H1 (cell line): Measurements from ENCODE around the gene RPTOR. TPM values are rescaled to one million over a fixed set of nuclear protein-coding genes. Genes with fewer than 3 reads are reported as not detected.

Source experiments
- CTCF ChIA-PET: fragments of 300-600 bp; sonication (Branson Sonifier 250); formaldehyde crosslinking; loops from one replicate; lab custom pipeline; 2021; ENCODE audit not compliant: partially characterized antibody; lab: Charles Lee
- POLR2A ChIA-PET: fragments of 300-600 bp; sonication (Branson Sonifier 250); formaldehyde crosslinking; loops from one replicate; lab custom pipeline; 2021; ENCODE audit warnings: inconsistent platforms; ENCODE audit not compliant: partially characterized antibody; lab: Charles Lee
- DNase-seq, 2 experiments: peaks; one replicate each; pipeline versions ENCODE4 v3.0.0 to v3.0.0-alpha.2; 2010 to 2022; ENCODE audit warnings: low spot score in 2 of 2, low read depth in 1 of 2, mixed read lengths in 1 of 2
- FAIRE-seq: peaks from 2 replicates; lab custom pipeline; 2011; peaks lifted over from hg19 to GRCh38; lab: Jason Lieb, UNC
- H2AFZ ChIP-seq: 2 replicates; pipeline ENCODE4 v1.8.1; 2012; ENCODE audit warnings: low read length, inconsistent platforms
- H2AK5ac ChIP-seq: 2 replicates; pipeline ENCODE4 v1.6.1; 2013; ENCODE audit warnings: low read depth, low read length
- H2BK120ac ChIP-seq: replicated peaks from 2 replicates; pipeline ENCODE3; 2013; ENCODE audit warnings: low read depth, low read length, inconsistent platforms
- H2BK12ac ChIP-seq: 2 replicates; pipeline ENCODE4 v1.6.1; 2013; ENCODE audit warnings: low read depth, low read length
- H2BK15ac ChIP-seq: 2 replicates; pipeline ENCODE4 v1.6.1; 2013; ENCODE audit warnings: low read length
- H2BK20ac ChIP-seq: 2 replicates; pipeline ENCODE4 v1.6.1; 2013; ENCODE audit warnings: low read length
- H2BK5ac ChIP-seq: 2 replicates; pipeline ENCODE4 v1.6.1; 2013; ENCODE audit warnings: low read depth, low read length
- H3K14ac ChIP-seq: 2 replicates; pipeline ENCODE4 v1.6.1; 2013; ENCODE audit warnings: inconsistent platforms; ENCODE audit not compliant: insufficient read length
- H3K18ac ChIP-seq: 2 replicates; pipeline ENCODE4 v1.6.1; 2013; ENCODE audit warnings: low read length; ENCODE audit errors: extremely low read depth
- H3K23ac ChIP-seq: 2 replicates; pipeline ENCODE4 v1.6.1; 2013; ENCODE audit warnings: inconsistent platforms; ENCODE audit not compliant: insufficient read length
- H3K23me2 ChIP-seq: 2 replicates; pipeline ENCODE4 v1.6.1; 2013; ENCODE audit warnings: low read depth, low read length
- H3K27ac ChIP-seq: 2 replicates; pipeline ENCODE4 v1.6.1; 2011; ENCODE audit warnings: low read depth, low read length, inconsistent platforms
- H3K27me3 ChIP-seq, 4 experiments: replicated peaks in 1 of 4; 1 replicate in 1 of 4; 2 replicates in 3 of 4; pipeline versions ENCODE4 v1.6.1 to v1.8.1; 2011 to 2013; ENCODE audit warnings: low read length in 3 of 4, mild to moderate bottlenecking in 3 of 4, inconsistent platforms in 2 of 4, mixed read lengths in 2 of 4, moderate library complexity in 1 of 4; ENCODE audit not compliant: control insufficient read depth in 3 of 4, insufficient read depth in 3 of 4; ENCODE audit errors: extremely low read depth in 1 of 4
- H3K36me3 ChIP-seq, 4 experiments: 2 replicates each; pipeline versions ENCODE4 v1.6.1 to v1.8.1; 2011 to 2013; ENCODE audit warnings: mild to moderate bottlenecking in 4 of 4, low read length in 3 of 4, moderate library complexity in 2 of 4, control low read depth in 1 of 4, inconsistent platforms in 1 of 4; ENCODE audit not compliant: insufficient read depth in 4 of 4, control insufficient read depth in 2 of 4
- H3K4ac ChIP-seq: replicated peaks from 2 replicates; pipeline ENCODE3; 2013; ENCODE audit warnings: low read length, low read depth, mixed read lengths, inconsistent platforms; ENCODE audit not compliant: insufficient read length
- H3K4me1 ChIP-seq, 4 experiments: replicated peaks in 1 of 4; 1 replicate in 1 of 4; 2 replicates in 3 of 4; pipeline versions ENCODE4 v1.6.1 to v1.8.1; 2011 to 2013; ENCODE audit warnings: low read length in 3 of 4, inconsistent platforms in 2 of 4, mixed read lengths in 1 of 4; ENCODE audit not compliant: insufficient read depth in 4 of 4, control insufficient read depth in 3 of 4
- H3K4me2 ChIP-seq, 2 experiments: 2 replicates each; pipeline versions ENCODE4 v1.6.1 to v1.8.1; 2011 to 2013; ENCODE audit warnings: low read depth in 2 of 2, low read length in 2 of 2, control low read depth in 1 of 2, inconsistent platforms in 1 of 2, mild to moderate bottlenecking in 1 of 2; ENCODE audit not compliant: insufficient read depth in 1 of 2
- H3K4me3 ChIP-seq, 4 experiments: fragments of 200-600, 300-600 bp in 1 of 4; sonication (generic), shearing (Covaris generic), sonication (Bioruptor Twin) in 1 of 4; 2 replicates each; pipeline versions ENCODE4 v1.5.1 to v1.8.1; 2011 to 2016; ENCODE audit warnings: low read length in 4 of 4, low read depth in 3 of 4, control low read depth in 2 of 4, inconsistent platforms in 2 of 4, mild to moderate bottlenecking in 2 of 4, mixed read lengths in 1 of 4, moderate library complexity in 1 of 4; ENCODE audit not compliant: insufficient read depth in 2 of 4; ENCODE audit errors: extremely low read depth in 1 of 4
- H3K56ac ChIP-seq: replicated peaks from 2 replicates; pipeline ENCODE3; 2013; ENCODE audit warnings: low read depth, mild to moderate bottlenecking, mixed read lengths, low read length, inconsistent platforms; ENCODE audit not compliant: insufficient read length
- H3K79me1 ChIP-seq: 2 replicates; pipeline ENCODE4 v1.6.1; 2013; ENCODE audit warnings: low read depth, low read length, control low read depth
- H3K79me2 ChIP-seq, 2 experiments: 2 replicates each; pipeline versions ENCODE4 v1.6.1 to v1.8.1; 2012 to 2013; ENCODE audit warnings: low read length in 2 of 2, mild to moderate bottlenecking in 2 of 2, inconsistent platforms in 1 of 2; ENCODE audit not compliant: insufficient read depth in 2 of 2, control insufficient read depth in 1 of 2
- H3K9ac ChIP-seq, 4 experiments: replicated peaks in 1 of 4; 1 replicate in 1 of 4; 2 replicates in 3 of 4; pipeline versions ENCODE4 v1.6.1 to v1.8.1; 2011 to 2013; ENCODE audit warnings: low read depth in 3 of 4, low read length in 3 of 4, control low read depth in 2 of 4, mild to moderate bottlenecking in 2 of 4, moderate library complexity in 2 of 4, inconsistent platforms in 1 of 4; ENCODE audit errors: extremely low read depth in 1 of 4
- H3K9me3 ChIP-seq, 2 experiments: 2 replicates each; pipeline versions ENCODE4 v1.6.1 to v1.8.1; 2012 to 2013; ENCODE audit warnings: mild to moderate bottlenecking in 2 of 2, moderate library complexity in 2 of 2, control low read depth in 1 of 2, inconsistent platforms in 1 of 2, low read depth in 1 of 2, low read length in 1 of 2, mixed read lengths in 1 of 2; ENCODE audit not compliant: insufficient read depth in 2 of 2
- H4K20me1 ChIP-seq, 2 experiments: replicated peaks in 1 of 2; 2 replicates each; pipeline versions ENCODE3 to v1.8.1; 2011 to 2013; ENCODE audit warnings: inconsistent platforms in 2 of 2, low read length in 2 of 2, mild to moderate bottlenecking in 1 of 2; ENCODE audit not compliant: insufficient read depth in 2 of 2, control insufficient read depth in 1 of 2
- H4K5ac ChIP-seq: 2 replicates; pipeline ENCODE4 v1.6.1; 2013; ENCODE audit warnings: low read length, low read depth, mixed read lengths, inconsistent platforms; ENCODE audit not compliant: insufficient read length
- H4K8ac ChIP-seq: 2 replicates; pipeline ENCODE4 v1.8.0; 2013; ENCODE audit warnings: mild to moderate bottlenecking, moderate library complexity, low read length, inconsistent platforms; ENCODE audit not compliant: insufficient read depth; ENCODE audit errors: extremely low read depth
- H4K91ac ChIP-seq: replicated peaks from 2 replicates; pipeline ENCODE3; 2013; ENCODE audit warnings: low read length, mixed read lengths, inconsistent platforms; ENCODE audit not compliant: insufficient read length
- BCL11A ChIP-seq, 2 experiments: IDR thresholded peaks; one replicate each; pipeline ENCODE4 v1.6.1; 2011; ENCODE audit warnings: low read depth in 2 of 2, low read length in 2 of 2, mild to moderate bottlenecking in 2 of 2
- CBX8 ChIP-seq: fragments of 300-800, 300-1000 bp; sonication (generic); IDR thresholded peaks from 2 replicates; pipeline ENCODE4 v1.7.1; 2016; ENCODE audit warnings: low read depth, low read length, borderline replicate concordance
- CTBP2 ChIP-seq: IDR thresholded peaks from 2 replicates; pipeline ENCODE4 v1.7.0; 2011; ENCODE audit warnings: borderline replicate concordance, mild to moderate bottlenecking, moderate library complexity, mixed read lengths, low read length; ENCODE audit not compliant: insufficient read depth, insufficient read length
- EGR1 ChIP-seq: IDR thresholded peaks from 2 replicates; pipeline ENCODE4 v1.6.1; 2011; ENCODE audit warnings: low read depth, low read length, borderline replicate concordance
- GTF2F1 ChIP-seq: IDR thresholded peaks from 2 replicates; pipeline ENCODE4 v1.6.1; 2012; ENCODE audit warnings: low read depth, low read length, improper control_type of control experiment, borderline replicate concordance
- MAX ChIP-seq: IDR thresholded peaks from 2 replicates; pipeline ENCODE4 v1.6.1; 2012; ENCODE audit warnings: inconsistent platforms
- NRF1 ChIP-seq: IDR thresholded peaks from 2 replicates; pipeline ENCODE4 v1.6.1; 2011; ENCODE audit warnings: mild to moderate bottlenecking, low read depth, low read length, improper control_type of control experiment
- POLR2AphosphoS5 ChIP-seq: IDR thresholded peaks from 2 replicates; pipeline ENCODE4 v1.6.1; 2011; ENCODE audit warnings: low read depth, low read length
- RAD21 ChIP-seq, 2 experiments: IDR thresholded peaks in 1 of 2; conservative IDR thresholded peaks in 1 of 2; 2 replicates each; pipeline ENCODE4 v1.6.1; 2011; ENCODE audit warnings: low read depth in 2 of 2, low read length in 2 of 2, improper control_type of control experiment in 1 of 2, inconsistent platforms in 1 of 2, mild to moderate bottlenecking in 1 of 2, moderate library complexity in 1 of 2
- RXRA ChIP-seq: IDR thresholded peaks from 2 replicates; pipeline ENCODE4 v1.6.1; 2011; ENCODE audit warnings: low read depth, mild to moderate bottlenecking, low read length, moderate library complexity; ENCODE audit not compliant: insufficient read depth
- SAP30 ChIP-seq: fragments of 300-600 bp; sonication (generic); IDR thresholded peaks from 2 replicates; pipeline ENCODE4 v1.7.1; 2012; ENCODE audit warnings: low read length, moderate library complexity, mild to moderate bottlenecking, inconsistent platforms; ENCODE audit not compliant: insufficient read depth, insufficient replicate concordance
- SP4 ChIP-seq: IDR thresholded peaks from 2 replicates; pipeline ENCODE4 v1.6.1; 2012; ENCODE audit warnings: low read length, inconsistent platforms
- YY1 ChIP-seq: IDR thresholded peaks from 2 replicates; pipeline ENCODE4 v1.6.1; 2011; ENCODE audit warnings: low read depth, mild to moderate bottlenecking, low read length
- WGBS, 2 experiments: shearing (Covaris generic) in 1 of 2; methylation state at CpG; one replicate each; pipeline versions ENCODE4 v1.1.6 to v1.1.7; 2013 to 2015; ENCODE audit warnings: low lambda C conversion rate in 2 of 2, mixed read lengths in 2 of 2, inconsistent platforms in 1 of 2, low coverage in 1 of 2, missing lambda C conversion rate in 1 of 2; ENCODE audit not compliant: insufficient replicate concordance in 2 of 2, insufficient coverage in 1 of 2, insufficient read length in 1 of 2; ENCODE audit errors: extremely low coverage in 1 of 2, missing lambda C conversion rate in 1 of 2; 5-methylcytosine and 5-hydroxymethylcytosine counted together
- polyA plus RNA-seq, 7 experiments: library from polyadenylated mRNA; depleted of rRNA in 3 of 7; stranded (reverse) in 5 of 7; unstranded in 2 of 7; fragments of >200 nt in 5 of 7; fragments of 200-250 nt in 2 of 7; gene quantifications; 1 replicate in 5 of 7; 2 replicates in 1 of 7; 4 replicates in 1 of 7; pipeline versions ENCODE4 v1.2.1 to v1.2.3, GENCODE V29; 2011 to 2013; ENCODE audit warnings: missing spikeins in 2 of 7, mixed read lengths in 2 of 7
- total RNA-seq: library from RNA; stranded (reverse); fragmentation: NEBNext Ultra II Directional; extraction: Animal tissue kit (Norgen Biotek cat#: 25700); gene quantifications from 2 replicates; pipeline ENCODE4 v1.2.1, GENCODE V29; 2021

Gene RPTOR
- total and polyA plus RNA-seq, 2 of the 8 experiments (the other 6 are each of a cell fraction or from before 2014, with no cell fraction given), result 6.9 to 28.7 TPM

- no peaks in the 10 kb centered on the region for H4K20me1 ChIP-seq
- H2BK15ac ChIP-seq, result no peak overlapping the region
- no peak overlapping the region for H3K9ac ChIP-seq
- no peaks in the 10 kb centered on the region for H3K9me3 ChIP-seq
- no peak overlapping the region for H2BK20ac ChIP-seq
- no peaks in the 10 kb centered on the region for H3K79me1 ChIP-seq
- H2BK120ac ChIP-seq, result no peak overlapping the region
- no peak for DNase-seq
- no peak overlapping the region for H3K14ac ChIP-seq
- H3K4ac ChIP-seq, result no peak overlapping the region
- no peak overlapping the region for H2AFZ ChIP-seq
- H3K18ac ChIP-seq, result no peak overlapping the region
- H4K91ac ChIP-seq, result no peak overlapping the region
- H3K23me2 ChIP-seq, result peaks cover 6% of the 10 kb centered on the region; the same call in 1 of the 2 replicates
- H4K5ac ChIP-seq, result no peak overlapping the region
- H3K4me2 ChIP-seq, result no peak overlapping the region
- H2AK5ac ChIP-seq, result no peak overlapping the region; the same call in 1 of the 2 replicates
- WGBS, 2 experiments, result 94% methylated on average over 17 of the region's 17 CpGs; no CpG with 5 or more reads in 1 of the 2 experiments
- H3K79me2 ChIP-seq, result no peaks in the 10 kb centered on the region
- no peak overlapping the region for H3K4me3 ChIP-seq
- ChIA-PET CTCF (interaction anchor here (1.1 to 1.9 kb wide), 5 partner anchors 11 to 555 kb away, joined by 3 to 7 read pairs (median 3); no protein-coding TSS in a partner anchor), POLR2A (no interaction called here)
- 0 out of 2 replicates have a peak overlapping the region, but pooled peaks have one; percentile 16 for H2BK5ac ChIP-seq
- no peaks in the 10 kb centered on the region for H3K36me3 ChIP-seq
- H2BK12ac ChIP-seq, result 0 out of 2 replicates have a peak overlapping the region, but pooled peaks have one; percentile 39
- peaks cover 0 to 9% (median 4%) of the 10 kb centered on the region in 4 experiments; a peak in 6 of 7 replicates for H3K27me3 ChIP-seq
- no peak for FAIRE-seq
- H3K23ac ChIP-seq, result no peak overlapping the region
- no peak overlapping the region for H3K27ac ChIP-seq
- peaks cover 0 to 8% (median 1%) of the 10 kb centered on the region in 4 experiments; a peak in 4 of 7 replicates for H3K4me1 ChIP-seq
- no peak overlapping the region for H3K56ac ChIP-seq
- peak overlapping the region; percentile 4; the same call in 1 of the 2 replicates for H4K8ac ChIP-seq
- TF ChIP-seq CBX8 (no peak), SP4 (no peak), RAD21 (IDR thresholded peaks at IDR 0.05 in 1 of 2, conservative IDR thresholded peaks at IDR 0.05 in 1 of 2; ENCODE audit: low read depth in 2 of 2, low read length in 2 of 2) (no peak), GTF2F1 (no peak), BCL11A (IDR thresholded peaks at IDR 0.05; ENCODE audit: low read depth in 2 of 2, low read length in 2 of 2) (no peak), SAP30 (no peak), POLR2AphosphoS5 (no peak), RXRA (no peak), EGR1 (no peak), YY1 (no peak), CTBP2 (no peak), NRF1 (no peak), MAX (no peak)
Measured at GRCh38 chr17:80982426-80982974, 437.9 kb downstream of the RPTOR start.
